ENCODE results near the gene SVBP.
"Not testable (repeated sequence)": the region's sequence is repeated elsewhere in the genome, so short reads cannot be mapped to it uniquely, and the experiment has no call there.

The SVBP gene, protein sequence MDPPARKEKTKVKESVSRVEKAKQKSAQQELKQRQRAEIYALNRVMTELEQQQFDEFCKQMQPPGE

DNA sequence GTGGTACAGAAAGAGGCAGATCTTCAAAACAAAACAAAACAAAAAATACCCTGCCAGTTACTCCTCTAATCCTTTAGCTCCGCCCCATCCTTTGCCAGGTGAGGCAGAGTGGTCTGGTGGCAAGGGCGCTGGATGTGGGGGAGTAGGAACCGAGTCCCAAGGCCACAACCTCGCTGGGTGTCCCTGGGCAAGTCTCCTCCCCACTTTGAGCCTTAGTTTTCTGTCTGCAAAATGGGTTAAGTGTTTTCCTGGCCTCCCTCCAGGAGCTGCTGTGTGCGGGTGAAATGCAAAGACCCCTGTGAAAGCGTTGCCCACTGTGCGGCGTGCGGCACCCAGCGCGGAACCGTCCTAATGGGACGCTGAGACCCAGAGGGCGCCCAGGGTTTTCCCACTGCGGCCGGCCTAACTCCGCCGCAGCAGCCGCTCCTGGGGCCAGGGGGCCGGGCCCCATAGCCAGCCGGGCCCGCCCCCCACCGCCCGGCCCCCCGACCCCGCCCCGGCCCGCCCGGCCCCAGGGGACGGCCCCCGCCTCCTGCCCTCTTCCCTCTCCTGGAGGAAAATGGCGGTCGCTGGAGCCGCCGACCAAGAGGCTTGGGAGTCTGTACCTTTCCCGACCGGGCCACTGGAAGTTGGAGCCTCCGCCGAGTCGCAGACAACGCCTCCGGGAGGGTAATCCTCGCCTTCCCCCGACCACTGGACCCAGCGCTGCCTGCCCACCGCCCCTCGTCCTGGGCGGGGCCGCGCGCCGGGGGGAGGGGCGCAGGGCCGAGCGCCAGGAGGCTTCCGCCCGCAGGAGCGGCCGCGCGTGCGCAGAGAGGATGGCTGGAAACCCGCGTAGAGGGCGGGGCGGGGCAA lies at the start of gene SVBP, which contains the start of gene ERMAP:
SVBP (minus strand) TSS at position 813 of the 855 bp plus-strand sequence. CDS start 853 bp downstream, outside the sequence.
ERMAP (plus strand) TSS at position 538 of the 855 bp plus-strand sequence. CDS start 13,327 bp downstream, outside the sequence.
- peak; percentile 74 to 83 for DNase-seq

DNA sequence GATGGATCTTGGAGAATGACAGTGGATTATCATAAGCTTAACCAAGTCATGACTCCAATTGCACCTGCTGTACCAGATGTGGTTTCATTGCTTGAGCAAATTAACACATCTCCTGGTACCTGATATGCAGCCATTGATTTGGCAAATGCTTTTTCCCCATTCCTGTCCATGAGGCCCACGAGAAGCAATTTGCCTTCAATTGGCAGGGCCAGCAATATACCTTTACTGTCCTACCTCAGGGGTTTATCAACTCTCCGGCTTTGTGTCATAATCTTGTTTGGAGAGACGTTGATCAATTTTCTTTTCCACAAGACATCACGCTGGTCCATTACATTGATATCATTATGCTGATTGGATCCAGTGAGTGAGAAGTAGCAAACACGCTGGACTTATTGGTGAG lies 49.4 kb upstream of the SVBP start:
- no peak for DNase-seq

DNA sequence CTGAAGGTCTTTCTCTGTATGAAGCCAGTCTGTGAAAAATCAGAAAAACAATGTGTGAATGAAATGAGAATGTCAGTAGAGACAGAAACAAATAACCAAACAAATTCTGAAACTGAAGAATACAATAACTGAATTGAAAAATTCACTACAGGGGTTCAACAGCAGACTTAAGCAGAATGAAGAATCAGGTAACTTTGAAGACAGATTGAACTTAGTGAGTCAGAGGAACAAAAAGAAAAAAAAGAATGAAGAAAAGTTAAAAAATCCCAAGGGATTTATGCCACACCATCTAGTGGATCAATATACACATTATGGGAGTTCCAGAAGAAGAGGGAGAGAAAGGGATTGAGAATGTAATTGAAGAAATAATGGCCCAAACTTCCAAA lies 43.8 kb upstream of the SVBP start:
- DNase-seq = no peak

DNA sequence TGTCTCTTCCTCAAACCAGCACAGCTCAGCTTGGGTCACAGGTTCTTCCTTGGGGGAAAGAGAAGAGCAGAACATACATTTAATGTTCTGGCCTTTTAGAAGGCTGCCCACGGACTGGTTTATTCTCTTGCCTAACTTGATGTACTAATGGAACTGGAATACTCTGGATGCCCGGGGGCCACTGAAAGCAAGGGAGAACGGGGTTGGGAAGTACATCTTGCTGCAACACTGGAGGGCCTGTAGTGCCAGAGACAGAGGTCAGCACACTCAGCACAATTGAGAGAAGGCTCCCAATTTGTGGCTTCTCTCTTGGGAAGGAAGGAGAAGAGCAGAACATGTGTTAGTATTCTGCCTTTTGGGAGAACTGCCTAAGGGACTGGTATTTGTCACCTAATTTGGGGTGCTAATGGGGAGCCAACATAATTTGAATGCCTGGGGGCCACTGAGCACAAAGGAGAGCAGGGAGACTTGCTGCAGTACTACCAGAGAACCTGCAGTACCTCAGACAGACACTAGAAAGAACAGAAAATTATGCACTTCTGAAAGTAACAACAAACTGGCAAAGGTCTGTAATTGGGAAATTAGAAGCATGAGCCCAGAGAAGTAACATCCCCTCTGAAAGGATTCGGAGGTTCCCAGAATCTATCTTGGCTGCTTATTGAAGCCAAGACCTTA lies 43.3 kb upstream of the SVBP start:
- no peak for DNase-seq

DNA sequence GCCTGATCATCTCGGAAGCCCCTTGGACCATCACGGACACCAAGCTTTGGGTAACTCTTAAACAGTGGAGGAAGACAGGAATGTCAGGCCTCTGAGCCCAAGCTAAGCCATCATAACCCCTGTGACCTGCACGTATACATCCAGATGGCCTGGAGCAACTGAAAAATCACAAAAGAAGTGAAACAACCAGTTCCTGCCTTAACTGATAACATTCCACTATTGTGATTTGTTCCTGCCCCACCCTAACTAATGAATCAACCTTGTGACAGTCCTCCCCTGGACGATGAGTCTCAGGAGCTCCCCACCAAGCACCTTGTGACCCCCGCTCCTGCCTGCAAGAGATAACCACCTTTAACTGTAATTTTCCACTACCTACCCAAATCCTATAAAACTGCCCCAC lies 42.2 kb upstream of the SVBP start:
- DNase-seq = not testable (repeated sequence)

DNA sequence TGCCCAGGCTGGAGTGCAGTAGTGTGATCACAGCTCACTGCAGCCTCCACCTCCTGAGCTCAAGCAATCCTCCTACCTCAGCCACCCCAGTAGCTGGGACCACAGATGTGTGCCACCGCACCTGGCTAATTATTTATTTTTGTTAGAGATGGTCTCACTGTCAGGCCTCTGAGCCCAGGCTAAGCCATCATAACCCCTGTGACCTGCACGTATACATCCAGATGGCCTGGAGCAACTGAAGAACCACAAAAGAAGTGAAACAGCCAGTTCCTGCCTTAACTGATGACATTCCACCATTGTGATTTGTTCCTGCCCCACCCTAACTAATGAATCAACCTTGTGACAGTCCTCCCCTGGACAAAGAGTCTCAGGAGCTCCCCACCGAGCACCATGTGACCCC lies 39.4 kb upstream of the SVBP start:
- not testable (repeated sequence) for DNase-seq

DNA sequence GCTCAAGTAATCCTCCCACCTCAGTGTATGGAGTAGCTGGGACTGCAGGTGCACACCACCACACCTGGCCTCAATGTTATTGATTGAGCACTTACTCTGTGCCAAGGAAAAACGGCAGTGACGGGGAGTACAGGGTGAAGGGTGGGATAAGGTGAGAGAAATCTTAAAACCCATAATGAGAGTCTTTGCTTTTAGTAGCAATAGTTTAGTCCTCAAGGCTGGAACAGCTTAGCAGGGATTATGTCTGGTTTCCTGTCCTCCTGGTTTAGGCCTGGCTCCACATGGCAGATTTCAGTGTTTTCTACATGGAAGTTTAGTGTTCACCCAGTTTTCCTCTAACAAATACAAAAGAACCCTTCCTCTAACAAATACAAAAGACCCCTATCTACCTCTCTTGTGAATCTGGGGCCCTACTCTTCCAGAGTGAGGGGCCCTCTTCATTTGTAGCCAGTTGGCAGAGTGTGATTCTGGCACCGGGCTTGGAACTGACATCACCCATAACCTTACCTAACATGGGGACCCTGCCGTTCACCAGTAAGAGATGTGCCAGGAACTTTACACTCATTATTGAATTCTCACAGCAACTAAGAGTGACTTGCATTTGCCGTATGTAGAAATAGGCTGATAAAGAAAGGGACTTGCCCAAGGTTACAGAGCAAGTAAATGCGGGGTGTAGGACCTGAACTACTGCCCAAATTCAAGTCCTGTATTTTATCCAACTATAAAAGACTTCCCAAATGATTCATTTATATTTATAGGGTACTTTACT lies 36.1 kb upstream of the SVBP start:
- DNase-seq = no peak

DNA sequence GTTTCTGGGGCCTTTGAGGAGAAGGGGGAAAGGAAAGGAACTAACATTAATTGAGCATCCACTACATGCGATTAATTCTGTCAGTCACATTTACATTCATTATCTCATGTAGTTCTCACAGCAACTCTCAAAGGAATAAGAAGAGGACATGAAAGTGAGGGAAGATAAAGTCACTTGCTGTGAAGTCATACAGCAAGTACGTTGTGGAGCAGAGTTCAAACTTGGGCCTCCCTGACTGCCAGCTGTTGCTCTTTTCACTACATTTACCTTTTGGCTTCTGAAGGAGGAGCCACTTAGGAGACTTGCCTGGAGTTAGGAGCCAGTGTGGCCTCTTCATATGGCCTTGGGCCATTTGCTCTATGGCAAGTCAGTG lies 35.4 kb upstream of the SVBP start:
- DNase-seq = no peak

DNA sequence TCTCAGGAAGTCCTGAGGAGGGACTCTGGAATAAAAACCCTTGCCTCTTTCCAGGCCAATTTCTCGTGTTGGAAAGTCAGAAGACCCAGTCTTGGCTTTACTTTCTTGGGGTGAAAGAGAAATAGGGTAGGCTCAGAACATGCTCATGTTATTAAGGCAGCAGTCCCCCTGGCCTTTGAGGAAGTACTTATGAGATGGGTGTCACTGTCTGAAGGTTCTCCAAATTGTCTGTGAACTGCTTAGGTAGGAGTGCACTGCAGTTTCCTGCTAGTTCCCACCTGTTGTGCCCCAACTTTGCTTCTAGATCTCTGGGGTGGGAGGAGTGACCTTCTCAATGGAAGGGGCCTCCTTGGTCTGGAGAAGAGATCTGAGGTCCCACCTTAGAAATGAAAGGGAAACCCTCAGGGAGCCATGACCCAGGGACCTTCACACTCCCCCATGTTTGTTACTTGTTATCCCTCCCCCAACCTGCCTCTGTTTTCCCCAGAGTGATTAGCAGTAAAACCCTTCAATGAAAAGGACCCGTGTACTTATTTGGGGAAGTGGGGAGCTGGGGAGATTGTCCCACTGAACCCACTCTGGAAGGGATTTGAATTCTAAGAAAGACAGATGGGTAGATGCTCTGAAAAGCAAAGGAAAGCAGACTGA lies 34.9 kb upstream of the SVBP start:
- DNase-seq = no peak

DNA sequence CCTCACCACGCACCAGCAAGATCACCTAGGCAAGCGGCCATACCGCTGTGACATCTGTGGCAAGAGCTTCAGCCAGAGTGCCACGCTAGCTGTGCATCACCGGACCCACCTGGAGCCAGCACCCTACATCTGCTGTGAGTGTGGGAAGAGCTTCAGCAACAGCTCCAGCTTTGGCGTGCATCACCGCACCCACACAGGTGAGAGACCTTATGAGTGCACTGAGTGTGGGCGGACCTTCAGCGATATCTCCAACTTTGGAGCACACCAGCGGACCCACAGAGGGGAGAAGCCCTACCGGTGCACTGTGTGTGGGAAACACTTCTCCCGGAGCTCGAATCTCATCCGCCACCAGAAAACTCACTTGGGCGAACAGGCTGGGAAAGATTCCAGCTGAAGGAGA lies 34.2 kb upstream of the SVBP start:
- no peak for DNase-seq

DNA sequence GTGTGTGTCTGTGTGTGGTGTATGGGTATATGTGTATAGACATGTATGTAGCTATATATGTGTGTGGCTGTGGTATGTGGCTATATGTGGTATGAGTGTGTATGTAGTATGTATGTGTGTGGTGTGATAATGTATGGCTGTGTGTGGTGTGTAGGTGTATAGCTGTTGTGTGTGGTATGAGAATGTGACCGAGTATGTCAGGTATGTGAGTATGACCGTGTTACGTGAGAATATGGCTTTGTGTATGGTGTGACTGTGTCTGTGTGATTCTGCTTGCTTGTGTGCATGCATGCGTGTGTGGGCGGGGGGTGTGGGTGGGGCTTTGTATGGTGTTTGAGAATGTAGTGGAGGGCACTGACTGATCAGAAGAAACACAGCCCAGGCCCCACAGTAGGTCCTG lies 32.7 kb upstream of the SVBP start:
- no peak for DNase-seq

DNA sequence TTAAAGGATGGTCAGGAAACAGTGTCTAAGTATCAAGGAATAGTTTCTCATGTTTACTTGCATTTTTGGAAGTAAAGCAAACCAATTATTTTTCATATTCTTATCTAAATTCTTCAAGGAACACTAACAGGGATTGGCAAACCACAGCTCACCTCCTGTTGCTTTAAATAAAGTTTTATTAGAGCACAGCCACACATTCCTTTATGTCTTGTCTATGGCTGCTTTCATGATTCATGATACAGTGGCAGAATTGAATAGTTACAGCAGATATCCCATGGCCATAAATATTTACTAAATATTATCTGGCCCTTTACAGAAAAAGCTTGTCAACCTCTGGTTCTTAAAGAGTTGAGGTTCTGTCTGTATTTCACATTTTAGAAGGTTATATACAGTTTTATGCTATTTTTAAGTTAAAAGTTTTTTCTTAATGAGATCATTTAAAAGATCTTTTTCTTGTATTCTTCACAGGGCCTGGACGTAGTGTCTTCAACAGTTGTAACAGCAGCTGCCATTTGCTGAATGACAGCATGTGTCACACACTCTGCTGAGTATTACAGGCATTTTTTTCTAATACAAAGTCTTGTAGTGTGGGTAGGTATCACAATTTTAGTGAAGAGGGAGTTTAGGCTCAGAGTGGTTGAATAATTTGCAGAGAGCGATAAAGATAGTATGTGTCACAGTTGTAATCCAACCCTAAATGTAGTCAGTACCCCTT lies 31.8 kb upstream of the SVBP start:
- no peak for DNase-seq

DNA sequence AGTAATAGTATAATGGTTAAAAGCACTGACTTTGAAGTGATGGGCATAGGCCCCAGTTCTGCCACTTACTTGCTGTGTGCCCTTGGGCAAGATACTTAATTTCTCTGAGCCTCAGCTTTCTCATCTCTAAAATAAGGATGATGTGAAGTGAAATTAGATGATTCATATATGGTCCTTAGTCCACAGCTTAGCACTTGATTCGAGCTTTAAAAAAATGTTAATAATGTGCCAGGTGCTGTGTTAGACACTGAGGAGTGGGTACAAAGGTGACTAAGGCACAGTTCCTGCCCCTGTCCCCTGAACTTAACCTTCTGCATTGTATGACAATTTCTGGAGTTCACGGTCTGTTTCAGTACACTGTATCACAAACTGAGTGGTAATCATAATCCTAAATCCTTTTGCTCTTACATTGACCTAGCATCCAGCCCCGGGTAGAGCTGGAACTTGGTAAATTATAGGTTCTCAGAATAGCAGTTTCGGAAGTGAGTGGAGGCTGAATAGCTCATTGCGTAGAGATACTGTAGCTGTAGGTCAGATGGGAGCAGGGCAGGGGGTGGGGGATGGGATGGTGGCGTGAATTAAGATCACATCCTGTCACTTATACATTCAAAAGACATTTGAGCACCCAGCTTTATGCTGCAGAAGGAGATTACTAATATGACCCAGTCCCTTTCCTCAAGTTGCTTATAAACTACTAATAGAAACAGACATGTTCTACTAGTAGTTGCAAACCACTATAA lies 30.7 kb upstream of the SVBP start:
- no peak for DNase-seq

DNA sequence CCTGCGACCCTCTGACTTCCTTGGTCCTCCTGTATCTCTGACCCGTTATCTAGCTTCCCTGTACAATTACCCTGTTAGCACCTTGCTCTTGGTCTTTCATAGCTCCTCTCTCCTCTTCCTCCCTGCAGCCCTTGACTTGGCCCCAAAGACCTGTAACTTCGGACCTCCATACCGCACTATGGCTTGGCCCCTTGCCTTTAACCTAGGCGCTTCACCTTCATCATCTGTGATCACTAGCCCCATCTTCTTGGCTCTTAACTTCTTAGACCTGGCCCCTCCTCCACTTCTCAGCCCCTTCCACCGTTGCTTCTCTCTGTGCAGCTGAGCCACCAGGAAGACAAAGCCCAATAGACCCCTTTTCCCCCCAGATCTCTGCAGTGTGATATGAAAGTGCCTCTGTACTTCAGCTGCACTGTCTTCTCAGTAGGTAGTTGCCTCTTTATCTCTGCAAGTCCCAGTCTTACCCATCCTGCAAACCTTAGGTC lies 30.0 kb upstream of the SVBP start:
- DNase-seq = no peak

DNA sequence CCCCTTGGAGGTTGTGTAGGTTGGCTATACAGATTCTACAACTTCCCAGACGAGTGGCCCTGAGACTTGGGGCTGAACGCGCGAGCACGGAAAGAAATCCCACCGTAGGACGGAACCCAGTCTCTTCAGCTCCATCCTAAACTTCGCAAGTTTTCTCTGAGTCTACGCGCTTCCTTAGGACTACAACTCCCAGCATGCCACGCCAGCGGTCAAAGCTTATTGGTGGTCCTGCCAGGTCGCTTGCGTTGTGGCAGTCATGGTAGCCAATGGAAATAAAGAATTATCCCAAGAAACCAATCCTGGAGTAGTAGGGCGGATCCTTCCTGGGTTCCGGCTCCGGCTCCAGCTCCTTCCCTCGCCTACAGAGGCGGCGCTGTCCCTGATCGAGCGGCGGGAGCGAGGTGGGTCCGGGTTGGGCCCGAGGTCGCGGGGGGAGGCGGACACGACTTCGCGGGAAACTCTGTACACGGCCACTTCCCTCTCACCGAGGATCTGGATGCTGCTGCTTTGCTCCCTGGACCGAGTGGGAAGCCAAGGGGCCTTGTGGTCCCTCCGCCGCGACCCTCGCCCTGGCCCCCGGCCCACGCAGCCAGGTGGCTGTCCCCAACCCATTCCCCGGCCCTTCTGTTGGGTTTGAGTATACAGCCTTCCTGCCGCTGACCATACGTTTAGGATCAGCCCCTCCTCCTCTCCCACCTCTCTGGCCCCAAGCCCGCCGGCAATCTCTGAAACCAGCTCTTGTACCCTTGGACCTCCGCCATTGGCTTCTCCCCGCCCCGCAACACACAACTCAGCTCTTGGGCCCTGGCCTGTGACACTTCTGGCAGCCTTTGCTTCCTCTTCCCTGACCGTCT lies 29.3 kb upstream of the SVBP start, which contains the start of gene ZNF691:
ZNF691 (plus strand) TSS at position 357 of the 854 bp plus-strand sequence. CDS start 3,046 bp downstream, outside the sequence.
- peak; percentile 96 to 98 for DNase-seq

DNA sequence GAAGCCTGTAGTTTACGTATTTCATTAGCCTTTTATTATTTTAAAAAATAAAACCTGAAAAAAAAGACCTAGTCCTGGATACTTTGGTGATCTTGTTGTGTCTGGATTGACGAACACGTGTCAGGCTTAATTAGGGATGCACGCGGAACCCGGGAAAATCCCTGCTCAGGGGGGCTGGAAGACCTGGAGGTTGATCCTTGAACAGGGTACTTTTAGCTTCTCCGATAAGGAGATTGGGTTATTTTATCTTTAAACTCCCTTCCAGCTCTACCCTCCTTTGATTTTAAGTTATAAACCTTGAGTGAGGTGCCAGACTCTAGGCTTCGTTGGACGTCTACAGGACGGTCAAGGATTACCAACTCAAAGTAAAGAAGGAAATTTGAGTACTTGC lies 28.7 kb upstream of the SVBP start:
- no peak for DNase-seq

DNA sequence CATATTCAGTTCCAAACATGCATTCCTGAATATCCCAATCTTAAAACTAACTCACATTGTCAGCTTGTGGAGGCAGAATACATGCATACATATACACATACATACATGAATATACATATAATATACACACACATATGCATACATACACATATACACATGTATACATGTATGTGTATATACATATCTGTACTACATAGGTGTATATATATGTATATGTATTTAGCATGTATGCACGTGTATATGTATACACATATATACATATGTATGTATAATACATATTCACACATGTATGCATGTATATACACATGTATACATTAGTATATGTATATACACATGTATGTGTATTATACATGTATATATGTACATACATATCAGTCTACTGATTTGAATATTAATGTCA lies 28.0 kb upstream of the SVBP start:
- DNase-seq = no peak

DNA sequence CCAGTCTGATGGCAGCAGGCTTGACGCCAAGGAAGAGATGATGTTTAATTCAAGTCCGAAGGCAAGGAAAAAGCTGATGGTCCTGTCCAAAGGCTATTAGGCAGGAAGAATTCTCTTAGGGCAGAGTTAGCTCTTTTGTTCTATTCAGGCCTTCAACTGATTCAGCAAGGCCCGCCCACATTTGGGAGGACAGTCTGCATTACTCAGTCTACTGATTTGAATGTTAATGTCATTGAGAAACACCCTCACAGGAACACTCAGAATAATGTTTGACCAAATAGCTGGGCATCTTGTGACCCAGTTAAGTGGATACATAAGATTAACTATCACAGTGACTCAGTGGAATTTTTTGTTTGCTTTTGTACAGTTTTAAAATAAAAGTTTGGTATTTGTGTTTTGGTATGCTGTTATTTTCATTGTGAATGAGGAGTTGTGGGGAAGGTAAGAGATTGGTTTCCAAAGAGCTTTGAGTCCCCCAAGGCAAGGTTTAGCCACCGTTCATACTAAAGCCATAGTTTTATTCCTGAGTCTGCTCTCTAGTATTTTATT lies 27.5 kb upstream of the SVBP start:
- no peak for DNase-seq

DNA sequence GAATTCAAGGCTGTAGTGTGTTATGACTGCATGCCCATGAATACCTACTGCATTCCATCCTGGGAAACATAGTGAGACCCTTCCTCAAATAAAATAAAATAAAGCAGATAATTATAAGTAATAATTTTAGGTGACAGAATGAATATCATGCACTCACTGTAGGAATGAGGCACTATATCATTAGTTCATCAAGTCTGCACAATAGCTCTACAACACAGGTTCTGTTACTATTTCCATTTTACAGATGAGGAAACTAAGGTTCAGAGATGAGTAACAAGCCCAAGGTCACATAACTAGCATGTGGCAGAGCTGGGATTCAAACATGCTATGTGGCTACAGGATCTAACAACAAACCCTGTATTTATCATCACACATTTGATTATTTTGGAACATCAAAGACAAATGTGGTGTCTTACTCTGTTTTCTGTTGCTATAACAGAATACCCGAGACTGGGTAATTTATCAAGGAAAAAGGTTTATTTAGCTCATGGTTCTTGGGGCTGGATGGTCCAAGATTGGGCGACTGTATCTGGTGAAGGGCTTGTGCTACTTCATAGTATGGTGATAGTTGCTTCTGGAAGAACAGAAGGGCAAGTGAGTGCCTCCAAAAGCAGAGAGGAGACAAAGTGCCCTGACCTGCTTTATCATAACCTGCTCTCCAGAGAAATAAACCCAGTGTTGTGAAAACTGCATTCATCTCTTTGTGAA lies 24.4 kb upstream of the SVBP start:
- DNase-seq = no peak

Data from SHP77 (cell line).